Measurements from ENCODE around the gene AP3B1.

DNA sequence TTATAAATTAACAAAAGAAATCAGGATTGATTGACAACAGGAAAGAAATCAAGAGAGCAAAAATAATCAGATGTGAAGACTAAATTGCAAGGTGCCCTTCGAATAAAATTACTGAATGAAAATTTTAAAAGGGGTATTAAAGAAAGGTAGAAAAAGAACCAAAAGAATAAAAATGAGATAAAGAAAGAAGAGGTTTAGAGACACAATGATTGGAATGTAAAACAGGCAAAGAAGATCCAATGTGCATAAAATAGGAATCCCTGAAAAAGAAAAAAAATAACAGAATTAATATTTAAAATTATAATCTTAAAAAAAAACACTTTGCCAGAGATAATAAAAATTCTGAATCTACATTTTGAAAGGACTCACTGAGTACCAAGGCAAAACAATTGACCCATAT, 73.0 kb downstream of the AP3B1 start:
- TF ChIP-seq, protein P1, sequence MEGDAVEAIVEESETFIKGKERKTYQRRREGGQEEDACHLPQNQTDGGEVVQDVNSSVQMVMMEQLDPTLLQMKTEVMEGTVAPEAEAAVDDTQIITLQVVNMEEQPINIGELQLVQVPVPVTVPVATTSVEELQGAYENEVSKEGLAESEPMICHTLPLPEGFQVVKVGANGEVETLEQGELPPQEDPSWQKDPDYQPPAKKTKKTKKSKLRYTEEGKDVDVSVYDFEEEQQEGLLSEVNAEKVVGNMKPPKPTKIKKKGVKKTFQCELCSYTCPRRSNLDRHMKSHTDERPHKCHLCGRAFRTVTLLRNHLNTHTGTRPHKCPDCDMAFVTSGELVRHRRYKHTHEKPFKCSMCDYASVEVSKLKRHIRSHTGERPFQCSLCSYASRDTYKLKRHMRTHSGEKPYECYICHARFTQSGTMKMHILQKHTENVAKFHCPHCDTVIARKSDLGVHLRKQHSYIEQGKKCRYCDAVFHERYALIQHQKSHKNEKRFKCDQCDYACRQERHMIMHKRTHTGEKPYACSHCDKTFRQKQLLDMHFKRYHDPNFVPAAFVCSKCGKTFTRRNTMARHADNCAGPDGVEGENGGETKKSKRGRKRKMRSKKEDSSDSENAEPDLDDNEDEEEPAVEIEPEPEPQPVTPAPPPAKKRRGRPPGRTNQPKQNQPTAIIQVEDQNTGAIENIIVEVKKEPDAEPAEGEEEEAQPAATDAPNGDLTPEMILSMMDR (IDR thresholded peaks at IDR 0.05; ENCODE audit: low read length) = no peak
- no peak for TF ChIP-seq EZH2 (IDR thresholded peaks at IDR 0.05; ENCODE audit: borderline replicate concordance, low read length)

All from OCI-LY1 (cell line).